Measurements from ENCODE around the gene ZBTB39.
"Not testable (repeated sequence)": the region's sequence is repeated elsewhere in the genome, so short reads cannot be mapped to it uniquely, and the experiment has no call there.

ZBTB39 gene

DNA sequence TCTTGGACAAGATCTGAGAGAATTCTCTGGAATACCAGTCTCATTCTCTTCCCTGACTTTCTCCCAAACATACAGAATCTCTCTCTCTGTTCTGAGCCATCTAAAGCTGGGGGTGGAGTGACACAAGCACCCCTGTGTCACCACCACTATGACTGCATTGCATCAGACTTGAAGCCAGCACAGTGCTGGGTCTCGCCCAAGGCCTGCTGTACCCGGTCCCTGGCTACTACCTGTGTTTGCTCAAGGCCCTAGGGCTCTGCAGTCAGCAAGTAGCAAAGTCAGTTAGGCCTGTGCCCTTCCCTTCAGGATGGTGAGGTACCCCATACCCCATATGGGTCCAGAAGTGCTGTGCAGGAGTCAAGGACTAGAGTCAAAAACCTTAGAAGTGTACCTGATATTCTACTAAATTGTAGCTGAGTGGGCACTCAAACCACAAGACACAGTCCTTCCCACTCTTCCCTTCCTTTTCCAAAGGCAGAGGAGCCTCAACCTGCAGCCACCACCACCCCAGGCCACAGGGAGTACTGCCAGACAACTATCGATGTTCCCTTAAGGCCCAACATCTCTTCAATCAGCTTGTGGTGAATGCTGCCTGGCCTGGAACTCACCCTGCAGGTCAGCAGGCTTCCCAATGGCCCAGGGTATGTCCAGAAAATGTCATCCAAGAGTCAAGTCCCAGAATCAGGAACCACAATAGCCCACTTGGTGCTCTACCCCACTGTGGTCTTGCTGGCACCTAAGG lies 27.8 kb downstream of the ZBTB39 start:
- DNase-seq: no peak

DNA sequence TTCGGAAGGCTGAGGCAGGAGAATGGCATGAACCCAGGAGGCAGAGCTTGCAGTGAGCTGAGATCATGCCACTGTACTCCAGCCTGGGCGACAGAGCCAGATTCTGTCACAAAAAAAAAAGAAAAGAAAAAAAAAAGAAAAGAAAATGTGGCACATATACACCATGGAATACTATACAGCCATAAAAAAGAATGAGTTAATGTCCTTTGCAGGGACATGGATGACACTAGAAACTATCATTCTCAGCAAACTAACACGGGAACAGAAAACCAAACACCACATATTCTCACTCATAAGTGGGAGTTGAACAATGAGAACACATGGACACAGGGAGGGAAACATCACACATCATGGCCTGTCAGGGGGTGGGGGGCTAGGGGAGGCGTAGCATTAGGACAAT lies 29.0 kb downstream of the ZBTB39 start:
- not testable (repeated sequence) for DNase-seq

- DNase-seq: not testable (repeated sequence)
Measured at GRCh38 chr12:56974224-56974623, 32.1 kb downstream of the ZBTB39 start.

GRCh38 chr12:56968910-56969309 lies 37.4 kb downstream of the ZBTB39 start:
- DNase-seq: not testable (repeated sequence)

GRCh38 chr12:56965997-56966642 lies 40.2 kb downstream of the ZBTB39 start:
- DNase-seq: not testable (repeated sequence)

DNA sequence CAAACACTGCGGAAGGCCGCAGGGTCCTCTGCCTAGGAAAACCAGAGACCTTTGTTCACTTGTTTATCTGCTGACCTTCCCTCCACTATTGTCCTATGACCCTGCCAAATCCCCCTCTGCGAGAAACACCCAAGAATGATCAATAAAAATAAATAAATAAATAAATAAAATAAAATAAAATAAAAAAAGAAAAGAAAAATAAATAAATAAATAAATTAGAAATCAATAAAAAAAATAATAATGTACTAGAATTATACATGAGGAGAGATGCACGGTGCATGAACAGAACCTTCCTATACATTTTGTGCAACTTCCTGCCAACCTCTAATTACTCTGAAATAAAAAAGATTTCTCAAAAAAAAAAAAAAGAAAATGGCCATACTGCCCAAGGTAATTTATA lies 41.2 kb downstream of the ZBTB39 start:
- DNase-seq: not testable (repeated sequence)

- DNase-seq: not testable (repeated sequence)
Measured at GRCh38 chr12:56963557-56963956, 42.8 kb downstream of the ZBTB39 start.

- DNase-seq: not testable (repeated sequence)
Measured at GRCh38 chr12:56962247-56962646, 44.1 kb downstream of the ZBTB39 start.

DNA sequence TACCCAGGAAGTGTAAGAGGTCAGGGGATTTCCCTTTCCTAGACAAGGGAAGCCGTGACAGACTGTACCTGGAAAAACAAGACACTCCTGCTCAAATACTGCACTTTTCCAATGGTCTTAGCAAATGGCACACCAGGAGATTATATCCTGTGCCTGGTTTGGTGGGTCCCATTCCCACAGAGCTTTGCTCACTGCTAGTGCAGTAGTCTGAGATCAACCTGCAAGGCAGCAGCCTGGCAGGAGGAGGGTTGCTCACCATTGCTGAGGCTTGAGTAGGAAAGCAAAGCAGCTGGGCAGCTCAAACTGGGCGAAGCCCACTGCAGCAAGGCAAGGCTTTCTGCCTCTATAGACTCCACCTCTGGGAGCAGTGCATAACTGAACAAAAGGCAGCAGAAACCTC lies 47.9 kb downstream of the ZBTB39 start:
- DNase-seq: no peak

- no peak for DNase-seq
Measured at GRCh38 chr12:56957229-56958052, 48.9 kb downstream of the ZBTB39 start, which contains the start of gene RDH16. Gene RDH16 (minus strand): TSS chr12:56957608. CDS start chr12:56957462, 146 bp downstream.

- DNase-seq: no peak
Measured at GRCh38 chr12:56955631-56956256, 50.6 kb downstream of the ZBTB39 start.

- no peak for DNase-seq
Measured at GRCh38 chr12:56954958-56955355, 51.4 kb downstream of the ZBTB39 start.

GRCh38 chr12:56954057-56954957 lies 52.0 kb downstream of the ZBTB39 start:
- no peak for DNase-seq

GRCh38 chr12:56953314-56953713 lies 53.0 kb downstream of the ZBTB39 start:
- DNase-seq: no peak

- no peak for DNase-seq
Measured at GRCh38 chr12:56951582-56952339, 54.6 kb downstream of the ZBTB39 start.

- no peak for DNase-seq
Measured at GRCh38 chr12:56948881-56949280, 57.5 kb downstream of the ZBTB39 start.
